Astrocyte (in vitro differentiated cells and primary cell): ENCODE data around the gene MCTP1.

Experiments used
- EZH2 ChIP-seq: IDR thresholded peaks from 2 replicates; pipeline ENCODE4 v1.6.1; 2012; ENCODE audit warnings: mild to moderate bottlenecking, low read length, inconsistent platforms; ENCODE audit not compliant: insufficient read depth
- TF ChIP-seq, protein P1 (sequence below): IDR thresholded peaks from 2 replicates; pipeline ENCODE4 v1.5.1; 2011; ENCODE audit warnings: low read depth, mild to moderate bottlenecking, inconsistent platforms, low read length, moderate library complexity; ENCODE audit not compliant: insufficient read depth

DNA sequence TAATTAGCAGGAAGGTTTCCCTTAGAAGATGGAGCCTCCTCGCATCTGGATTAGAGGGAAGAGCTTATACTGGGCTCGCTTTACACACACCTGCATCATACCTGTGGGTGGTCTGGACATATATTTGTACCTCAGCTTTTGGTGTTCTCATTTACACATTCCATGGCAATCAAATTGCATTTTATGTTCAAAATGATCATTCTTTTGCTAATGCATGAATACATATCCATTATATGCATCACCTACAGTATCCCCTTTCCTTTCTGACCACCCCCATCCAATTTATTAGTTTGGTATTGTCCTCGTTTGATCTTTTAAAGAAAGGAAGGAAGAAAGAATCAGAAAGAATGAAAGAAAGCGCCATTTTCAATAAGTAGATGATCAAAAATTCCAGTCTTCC, 415.0 kb downstream of the MCTP1 start:
- TF ChIP-seq, protein P1, sequence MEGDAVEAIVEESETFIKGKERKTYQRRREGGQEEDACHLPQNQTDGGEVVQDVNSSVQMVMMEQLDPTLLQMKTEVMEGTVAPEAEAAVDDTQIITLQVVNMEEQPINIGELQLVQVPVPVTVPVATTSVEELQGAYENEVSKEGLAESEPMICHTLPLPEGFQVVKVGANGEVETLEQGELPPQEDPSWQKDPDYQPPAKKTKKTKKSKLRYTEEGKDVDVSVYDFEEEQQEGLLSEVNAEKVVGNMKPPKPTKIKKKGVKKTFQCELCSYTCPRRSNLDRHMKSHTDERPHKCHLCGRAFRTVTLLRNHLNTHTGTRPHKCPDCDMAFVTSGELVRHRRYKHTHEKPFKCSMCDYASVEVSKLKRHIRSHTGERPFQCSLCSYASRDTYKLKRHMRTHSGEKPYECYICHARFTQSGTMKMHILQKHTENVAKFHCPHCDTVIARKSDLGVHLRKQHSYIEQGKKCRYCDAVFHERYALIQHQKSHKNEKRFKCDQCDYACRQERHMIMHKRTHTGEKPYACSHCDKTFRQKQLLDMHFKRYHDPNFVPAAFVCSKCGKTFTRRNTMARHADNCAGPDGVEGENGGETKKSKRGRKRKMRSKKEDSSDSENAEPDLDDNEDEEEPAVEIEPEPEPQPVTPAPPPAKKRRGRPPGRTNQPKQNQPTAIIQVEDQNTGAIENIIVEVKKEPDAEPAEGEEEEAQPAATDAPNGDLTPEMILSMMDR: no peak
- TF ChIP-seq EZH2: no peak
